Upper lobe of left lung (tissue), 6 donors: ENCODE measurements around the gene ARID4A. TPM values are rescaled to one million over a fixed set of nuclear protein-coding genes. Genes with fewer than 3 reads are reported as not detected.
"Not testable (repeated sequence)": the region's sequence is repeated elsewhere in the genome, so short reads cannot be mapped to it uniquely, and the experiment has no call there.

Experiments
- ATAC-seq, 2 donors: fragments of 200-7000 bp; cut with Tn5 transposase; one replicate each; pipeline ENCODE4 v1.9.1; 2022; ENCODE audit warnings: mild to moderate bottlenecking in 2 of 2, moderate library complexity in 2 of 2; ENCODE audit not compliant: low FRiP score in 2 of 2
- DNase-seq, 2 donors: peaks; one replicate each; pipeline ENCODE4 v3.0.0-alpha.2; 2019 to 2020
- H3K27ac ChIP-seq, 4 donors: fragments of 200-600 bp; sonication (generic); one replicate each; pipeline ENCODE4 v1.5.1; 2016 to 2019
- H3K27me3 ChIP-seq, 4 donors: fragments of 200-600 bp; sonication (generic); one replicate each; pipeline ENCODE4 v1.5.1; 2017 to 2019
- H3K36me3 ChIP-seq, 4 donors: fragments of 200-600 bp; sonication (generic); one replicate each; pipeline ENCODE4 v1.5.1; 2016 to 2019
- H3K4me1 ChIP-seq, 4 donors: fragments of 200-600 bp; sonication (generic); one replicate each; pipeline ENCODE4 v1.5.1; 2018 to 2019
- H3K4me3 ChIP-seq, 4 donors: fragments of 200-600 bp; sonication (generic); one replicate each; pipeline ENCODE4 v1.5.1; 2017 to 2019; ENCODE audit warnings: mild to moderate bottlenecking in 2 of 4, moderate library complexity in 1 of 4
- H3K9me3 ChIP-seq, 4 donors: fragments of 200-600 bp; sonication (generic); one replicate each; pipeline ENCODE4 v1.5.1; 2018 to 2019
- CTCF ChIP-seq, 6 experiments: fragments of 450-650 bp in 4 of 6; fragments of 200-600 bp in 2 of 6; sonication (generic) in 2 of 6; IDR thresholded peaks; one replicate each; pipeline ENCODE4 v1.5.1; 2016 to 2019; ENCODE audit warnings: antibody characterized with exemption in 6 of 6
- EP300 ChIP-seq, 4 donors: sonication (generic); formaldehyde crosslinking; IDR thresholded peaks; one replicate each; pipeline ENCODE4 v1.5.1; 2017; ENCODE audit warnings: antibody characterized with exemption in 4 of 4, control low read depth in 2 of 4
- POLR2A ChIP-seq, 4 donors: fragments of 450-650 bp; IDR thresholded peaks; one replicate each; pipeline ENCODE4 v1.5.1; 2016 to 2017; ENCODE audit warnings: antibody characterized with exemption in 4 of 4, mild to moderate bottlenecking in 2 of 4
- POLR2AphosphoS5 ChIP-seq, 2 donors: sonication (generic); formaldehyde crosslinking; IDR thresholded peaks; one replicate each; pipeline ENCODE4 v1.5.1; 2017; ENCODE audit warnings: antibody characterized with exemption in 2 of 2
- WGBS, 2 donors: methylation state at CpG; one replicate each; pipeline ENCODE4 v1.1.5; 2017 to 2018; 5-methylcytosine and 5-hydroxymethylcytosine counted together
- total RNA-seq, 6 donors: library from RNA; depleted of rRNA in 4 of 6; stranded (reverse); fragments of >200 nt in 4 of 6; gene quantifications; one replicate each; pipeline versions ENCODE4 v1.1.0 to v1.2.1, GENCODE V29; 2016 to 2021
- donor health status: DM: no; HTN: no; CAD: no; lungs with moderate emphysema.
- donor health status: DM: no; HTN: yes; CAD: no; lungs with severe emphysema.

ARID4A gene
- total RNA-seq, 6 donors from 2014 or later, result 18.4 to 96.4 (median 38.7) TPM

- no peaks in the 10 kb centered on the region for H3K9me3 ChIP-seq
- ATAC-seq (no peak), DNase-seq (no peak)
- no peak overlapping the region for H3K27ac ChIP-seq
- TF ChIP-seq POLR2AphosphoS5 (IDR thresholded peaks at IDR 0.05) (no peak), EP300 (IDR thresholded peaks at IDR 0.05) (no peak), CTCF (IDR thresholded peaks at IDR 0.05) (no peak), POLR2A (IDR thresholded peaks at IDR 0.05) (no peak)
- H3K36me3 ChIP-seq, result peaks cover 4 to 58% (median 11%) of the 10 kb centered on the region in 4 donors
- H3K27me3 ChIP-seq, result no peaks in the 10 kb centered on the region
- 70 to 74% methylated on average over 4 of the region's 4 CpGs for WGBS, 2 donors
- H3K4me1 ChIP-seq, result no peaks in the 10 kb centered on the region
- H3K4me3 ChIP-seq, result no peak overlapping the region
Observed at GRCh38 chr14:58341152-58341748, 42.9 kb downstream of the ARID4A start.

- not testable (repeated sequence) for ATAC-seq, H3K27ac ChIP-seq
- peaks cover 7 to 72% (median 26%) of the 10 kb centered on the region in 4 donors for H3K36me3 ChIP-seq
Observed at GRCh38 chr14:58343535-58343934, 45.2 kb downstream of the ARID4A start.

DNA sequence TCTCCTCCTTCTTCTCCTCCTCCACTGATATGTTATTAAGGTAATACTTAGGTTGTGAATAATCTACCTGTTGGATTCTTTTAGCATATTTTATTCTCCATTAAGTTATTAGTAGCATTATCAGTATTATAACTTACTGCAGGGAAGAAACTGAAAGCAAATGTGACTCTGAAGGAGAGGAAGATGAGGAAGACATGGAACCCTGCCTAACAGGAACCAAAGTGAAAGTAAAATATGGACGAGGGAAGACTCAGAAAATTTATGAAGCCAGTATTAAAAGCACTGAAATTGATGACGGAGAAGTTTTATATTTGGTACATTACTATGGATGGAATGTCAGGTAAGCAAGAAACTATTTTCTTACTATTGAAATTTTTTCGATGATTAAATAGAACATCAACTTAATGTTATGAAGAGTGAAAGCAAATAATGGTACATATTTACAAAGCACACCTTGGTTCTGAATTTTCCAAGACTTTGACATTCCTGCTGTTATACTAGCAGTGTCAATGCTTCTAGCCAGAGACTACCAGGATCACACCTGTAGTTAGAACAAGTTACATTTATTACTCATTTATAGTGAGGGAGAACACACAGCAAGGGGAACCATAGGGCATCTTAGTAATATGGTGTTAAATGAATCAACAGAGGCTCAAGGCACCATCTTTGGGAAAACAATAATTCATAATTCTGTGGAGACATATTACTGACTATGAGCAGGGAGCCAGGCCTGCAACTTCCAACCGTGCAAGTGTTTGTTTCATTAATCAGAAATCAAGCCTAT, 55.4 kb downstream of the ARID4A start:
- Histone ChIP-seq H3K27ac (peak overlapping the region in 3 of 4 donors; percentile 19 to 66 (median 40)), H3K4me3 (peak overlapping the region in 2 of 4 donors; percentile 17 to 20), H3K36me3 (peaks cover 6 to 62% (median 19%) of the 10 kb centered on the region in 4 donors), H3K4me1 (peaks cover 0 to 9% (median 4%) of the 10 kb centered on the region in 4 donors), H3K27me3 (no peaks in the 10 kb centered on the region), H3K9me3 (no peaks in the 10 kb centered on the region)
- DNase-seq (no peak), ATAC-seq (no peak)
- 45 to 49% methylated on average over 4 of the region's 4 CpGs for WGBS, 2 donors
- TF ChIP-seq POLR2A (IDR thresholded peaks at IDR 0.05), result no peak
- TF ChIP-seq CTCF (IDR thresholded peaks at IDR 0.05), result no peak
- TF ChIP-seq POLR2AphosphoS5 (IDR thresholded peaks at IDR 0.05), result no peak
- no peak for TF ChIP-seq EP300 (IDR thresholded peaks at IDR 0.05)

More at GRCh38 chr14:58343535-58343934, 45.2 kb downstream of the ARID4A start:
- 97 to 98% methylated on average over 3 of the region's 3 CpGs for WGBS, 2 donors
- H3K4me3 ChIP-seq, H3K9me3 ChIP-seq, H3K4me1 ChIP-seq, H3K27me3 ChIP-seq, DNase-seq: not testable (repeated sequence)

DNA sequence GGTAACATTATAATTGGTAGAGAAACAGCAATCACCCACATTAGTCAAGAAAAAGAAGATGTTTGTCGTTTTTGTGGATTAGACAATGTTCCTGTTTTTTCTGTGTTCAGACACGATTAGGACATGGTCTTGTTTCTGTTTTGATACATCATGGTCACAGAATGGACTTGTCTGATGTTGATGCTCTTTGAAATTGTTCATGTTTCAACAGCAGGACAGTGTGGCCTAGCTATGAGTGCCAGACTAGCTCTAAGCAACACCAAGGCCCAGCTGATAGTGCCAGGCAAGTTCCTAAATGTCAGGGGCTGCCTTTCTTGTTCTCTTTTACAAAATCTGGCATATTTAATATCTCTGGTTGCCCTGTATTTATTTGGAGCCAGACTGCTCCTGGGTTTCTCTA, 56.5 kb downstream of the ARID4A start:
- Histone ChIP-seq H3K27me3 (no peaks in the 10 kb centered on the region), H3K4me1 (peaks cover 0 to 9% (median 4%) of the 10 kb centered on the region in 4 donors), H3K36me3 (peaks cover 7 to 62% (median 20%) of the 10 kb centered on the region in 4 donors), H3K4me3 (no peak overlapping the region), H3K27ac (peak overlapping the region in 1 of 4 donors; percentile 66), H3K9me3 (no peaks in the 10 kb centered on the region)
- WGBS, 2 donors, result 65 to 78% methylated on average over 2 of the region's 2 CpGs
- ATAC-seq (peak in 1 of 2 donors; percentile 36), DNase-seq (no peak)
- no peak for TF ChIP-seq POLR2A (IDR thresholded peaks at IDR 0.05)
- no peak for TF ChIP-seq POLR2AphosphoS5 (IDR thresholded peaks at IDR 0.05)
- no peak for TF ChIP-seq EP300 (IDR thresholded peaks at IDR 0.05)
- no peak for TF ChIP-seq CTCF (IDR thresholded peaks at IDR 0.05)

GRCh38 chr14:58356268-58356667, 57.9 kb downstream of the ARID4A start:
- no peaks in the 10 kb centered on the region for H3K9me3 ChIP-seq
- no peak overlapping the region for H3K4me3 ChIP-seq
- peaks cover 0 to 9% (median 4%) of the 10 kb centered on the region in 4 donors for H3K4me1 ChIP-seq
- no peak for ATAC-seq
- H3K36me3 ChIP-seq, result peaks cover 11 to 62% (median 27%) of the 10 kb centered on the region in 4 donors
- TF ChIP-seq POLR2A (IDR thresholded peaks at IDR 0.05) (no peak), EP300 (IDR thresholded peaks at IDR 0.05) (no peak), CTCF (IDR thresholded peaks at IDR 0.05) (no peak), POLR2AphosphoS5 (IDR thresholded peaks at IDR 0.05) (no peak)
- no peaks in the 10 kb centered on the region for H3K27me3 ChIP-seq
- WGBS, 2 donors, result 91 to 94% methylated on average over 1 of the region's 1 CpG
- no peak for DNase-seq
- no peak overlapping the region for H3K27ac ChIP-seq

- H3K9me3 ChIP-seq, DNase-seq, H3K4me1 ChIP-seq, H3K27me3 ChIP-seq, ATAC-seq, H3K27ac ChIP-seq, H3K4me3 ChIP-seq: not testable (repeated sequence)
- peaks cover 20 to 81% (median 48%) of the 10 kb centered on the region in 4 donors for H3K36me3 ChIP-seq
- 100% methylated on average over 1 of the region's 1 CpG for WGBS, 2 donors
Observed at GRCh38 chr14:58362272-58362671, 63.9 kb downstream of the ARID4A start.
